Measurements from ENCODE around the gene ITGA1.
"Not testable (repeated sequence)": the region's sequence is repeated elsewhere in the genome, so short reads cannot be mapped to it uniquely, and the experiment has no call there.

ITGA1 gene

GRCh38 chr5:52837591-52838001 lies 49.9 kb downstream of the ITGA1 start:
- no peak for FAIRE-seq

- no peak for FAIRE-seq
Observed at GRCh38 chr5:52838326-52839015, 50.8 kb downstream of the ITGA1 start.

GRCh38 chr5:52839285-52839684 lies 51.6 kb downstream of the ITGA1 start:
- no peak for FAIRE-seq

- no peak for FAIRE-seq
Observed at GRCh38 chr5:52840277-52841050, 52.7 kb downstream of the ITGA1 start.

- no peak for FAIRE-seq
Observed at GRCh38 chr5:52841114-52841513, 53.4 kb downstream of the ITGA1 start.

GRCh38 chr5:52842111-52842510 lies 54.4 kb downstream of the ITGA1 start:
- no peak for FAIRE-seq

GRCh38 chr5:52844885-52845284 lies 57.2 kb downstream of the ITGA1 start:
- FAIRE-seq: no peak

GRCh38 chr5:52846182-52846842 lies 58.6 kb downstream of the ITGA1 start:
- FAIRE-seq: no peak

GRCh38 chr5:52848688-52849087 lies 61.0 kb downstream of the ITGA1 start:
- FAIRE-seq: not testable (repeated sequence)

GRCh38 chr5:52849544-52849943 lies 61.8 kb downstream of the ITGA1 start:
- no peak for FAIRE-seq

- FAIRE-seq: no peak
Observed at GRCh38 chr5:52853650-52854049, 65.9 kb downstream of the ITGA1 start.

- no peak for FAIRE-seq
Observed at GRCh38 chr5:52854301-52854700, 66.6 kb downstream of the ITGA1 start.

- FAIRE-seq: no peak
Observed at GRCh38 chr5:52854949-52855348, 67.2 kb downstream of the ITGA1 start.

GRCh38 chr5:52856564-52856963 lies 68.8 kb downstream of the ITGA1 start:
- FAIRE-seq: no peak

GRCh38 chr5:52859628-52860027 lies 71.9 kb downstream of the ITGA1 start:
- FAIRE-seq: no peak

- FAIRE-seq: no peak
Observed at GRCh38 chr5:52861368-52861767, 73.7 kb downstream of the ITGA1 start.

GRCh38 chr5:52863715-52864290 lies 76.1 kb downstream of the ITGA1 start:
- FAIRE-seq: no peak

- no peak for FAIRE-seq
Observed at GRCh38 chr5:52864371-52864770, 76.7 kb downstream of the ITGA1 start.

- no peak for FAIRE-seq
Observed at GRCh38 chr5:52864884-52865283, 77.2 kb downstream of the ITGA1 start.

GRCh38 chr5:52865991-52866390 lies 78.3 kb downstream of the ITGA1 start:
- not testable (repeated sequence) for FAIRE-seq

GRCh38 chr5:52867809-52868208 lies 80.1 kb downstream of the ITGA1 start:
- FAIRE-seq: no peak

- no peak for FAIRE-seq
Observed at GRCh38 chr5:52868417-52868816, 80.7 kb downstream of the ITGA1 start.

- FAIRE-seq: no peak
Observed at GRCh38 chr5:52869391-52869790, 81.7 kb downstream of the ITGA1 start.

GRCh38 chr5:52870448-52870847 lies 82.7 kb downstream of the ITGA1 start:
- no peak for FAIRE-seq

Measured in islet of Langerhans (tissue), 1 donor.